ENCODE data around the gene CPED1. TPM values are rescaled to one million over a fixed set of nuclear protein-coding genes. Genes with fewer than 3 reads are reported as not detected.

Gene CPED1
- total RNA-seq, 1 experiment from 2014 or later: 1.8 TPM

- Histone ChIP-seq H3K36me3 (ENCODE audit: low read depth, low read length) (no peaks in the 10 kb centered on the region), H3K9me2 (replicated peaks; ENCODE audit: low read length) (no peaks in the 10 kb centered on the region), H4K20me1 (ENCODE audit: low read length) (no peaks in the 10 kb centered on the region), H2AFZ (ENCODE audit: low read length) (no peak overlapping the region), H3K4me1 (ENCODE audit: insufficient read depth, low read length) (no peaks in the 10 kb centered on the region), H3K27ac (ENCODE audit: low read length) (no peak overlapping the region), H3K4me3 (ENCODE audit: low read length) (no peak overlapping the region), H3K27me3 (ENCODE audit: low read length) (peaks cover 13% of the 10 kb centered on the region), H3K79me2 (ENCODE audit: low read length) (no peaks in the 10 kb centered on the region), H3K9me3 (ENCODE audit: low read length) (no peaks in the 10 kb centered on the region), H3F3A (ENCODE audit: low read length, unreplicated experiment) (no peaks in the 10 kb centered on the region), H3K4me2 (ENCODE audit: low read length) (no peak overlapping the region), H3K9ac (ENCODE audit: low read length) (no peak overlapping the region)
- ChIA-PET CTCF (interaction anchor here (0.7 kb wide), 1 partner anchor 137 kb away, joined by 3 read pairs; no protein-coding TSS in a partner anchor), POLR2A (ENCODE audit: unreplicated experiment) (no interaction called here)
- ATAC-seq (no peak), DNase-seq (no peak)
- TF ChIP-seq EZH2phosphoT487 (IDR thresholded peaks at IDR 0.05; ENCODE audit: borderline replicate concordance, low read length): no peak
- BruUV-seq (replicated peaks): no TSS peak
- intact Hi-C loops (cut with micrococcal nuclease): no loop called here
Observed at GRCh38 chr7:121186746-121187145, 198.2 kb downstream of the CPED1 start.

GRCh38 chr7:121187222-121187621 is 198.7 kb downstream of the CPED1 start:
- Histone ChIP-seq H3K4me1 (ENCODE audit: insufficient read depth, low read length) (no peaks in the 10 kb centered on the region), H3K27ac (ENCODE audit: low read length) (no peak overlapping the region), H3K4me2 (ENCODE audit: low read length) (no peak overlapping the region), H3K4me3 (ENCODE audit: low read length) (no peak overlapping the region), H4K20me1 (ENCODE audit: low read length) (no peaks in the 10 kb centered on the region), H3K9me3 (ENCODE audit: low read length) (no peaks in the 10 kb centered on the region), H3K27me3 (ENCODE audit: low read length) (peaks cover 17% of the 10 kb centered on the region), H3F3A (ENCODE audit: low read length, unreplicated experiment) (no peaks in the 10 kb centered on the region), H3K9ac (ENCODE audit: low read length) (no peak overlapping the region), H2AFZ (ENCODE audit: low read length) (no peak overlapping the region), H3K9me2 (replicated peaks; ENCODE audit: low read length) (no peaks in the 10 kb centered on the region), H3K79me2 (ENCODE audit: low read length) (no peaks in the 10 kb centered on the region), H3K36me3 (ENCODE audit: low read depth, low read length) (no peaks in the 10 kb centered on the region)
- intact Hi-C loops (cut with micrococcal nuclease): no loop called here
- POLR2A ChIA-PET (ENCODE audit: unreplicated experiment): no interaction called here
- CTCF ChIA-PET: no interaction called here
- no TSS peak for BruUV-seq (replicated peaks)
- ATAC-seq (no peak), DNase-seq (no peak)
- TF ChIP-seq EZH2phosphoT487 (IDR thresholded peaks at IDR 0.05; ENCODE audit: borderline replicate concordance, low read length) (no peak), EZH2 (IDR thresholded peaks at IDR 0.05; ENCODE audit: low read length, unreplicated experiment) (no peak), CTCF (conservative IDR thresholded peaks at IDR 0.05; ENCODE audit: low read depth, low read length) (no peak)

- H3K4me1 ChIP-seq (ENCODE audit: insufficient read depth, low read length): no peaks in the 10 kb centered on the region
- POLR2A ChIA-PET (ENCODE audit: unreplicated experiment): no interaction called here
Observed at GRCh38 chr7:121187676-121188075, 199.2 kb downstream of the CPED1 start.

More at GRCh38 chr7:121187676-121188075, 199.2 kb downstream of the CPED1 start:
- Histone ChIP-seq H3K27me3 (ENCODE audit: low read length) (peaks cover 17% of the 10 kb centered on the region), H3K79me2 (ENCODE audit: low read length) (no peaks in the 10 kb centered on the region), H3F3A (ENCODE audit: low read length, unreplicated experiment) (no peaks in the 10 kb centered on the region), H3K9me3 (ENCODE audit: low read length) (no peaks in the 10 kb centered on the region), H4K20me1 (ENCODE audit: low read length) (no peaks in the 10 kb centered on the region), H3K9me2 (replicated peaks; ENCODE audit: low read length) (no peaks in the 10 kb centered on the region), H3K36me3 (ENCODE audit: low read depth, low read length) (no peaks in the 10 kb centered on the region), H3K4me3 (ENCODE audit: low read length) (no peak overlapping the region), H3K4me2 (ENCODE audit: low read length) (no peak overlapping the region), H3K27ac (ENCODE audit: low read length) (no peak overlapping the region), H3K9ac (ENCODE audit: low read length) (no peak overlapping the region), H2AFZ (ENCODE audit: low read length) (no peak overlapping the region)
- ATAC-seq: no peak
- no peak for DNase-seq
- no peak for TF ChIP-seq EZH2phosphoT487 (IDR thresholded peaks at IDR 0.05; ENCODE audit: borderline replicate concordance, low read length)
- no peak for TF ChIP-seq EZH2 (IDR thresholded peaks at IDR 0.05; ENCODE audit: low read length, unreplicated experiment)
- no peak for TF ChIP-seq CTCF (conservative IDR thresholded peaks at IDR 0.05; ENCODE audit: low read depth, low read length)
- intact Hi-C loops (cut with micrococcal nuclease): no loop called here
- CTCF ChIA-PET: no interaction called here
- no TSS peak for BruUV-seq (replicated peaks)

Measured in PC-3 (cell line).